ENCODE results near the gene CENPN. TPM values are rescaled to one million over a fixed set of nuclear protein-coding genes. Genes with fewer than 3 reads are reported as not detected.
A peak's percentile ranks its signal among the peaks of the same experiment; 100 is the strongest.

Gene CENPN
- total RNA-seq, 1 experiment from 2014 or later, result 105 TPM

DNA sequence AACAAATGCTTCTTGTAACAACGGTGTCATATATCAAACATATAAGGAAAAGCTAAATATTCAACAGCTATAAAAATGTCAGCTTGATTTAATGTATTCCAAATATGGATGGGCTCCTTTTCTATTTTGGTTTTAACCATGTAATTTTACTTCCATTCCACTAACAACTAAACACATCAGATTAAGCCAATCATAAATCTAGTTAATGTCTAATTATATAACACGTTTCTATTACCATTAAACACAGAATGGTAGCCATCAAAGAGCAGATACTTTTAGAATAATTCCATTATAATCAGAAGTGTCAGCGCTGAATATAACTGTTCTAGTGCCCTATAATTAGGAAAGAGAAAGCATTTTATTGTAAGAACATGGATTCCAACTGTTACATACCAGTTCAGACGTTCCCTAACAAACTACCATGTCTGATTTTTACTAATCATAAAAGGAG, 10.3 kb upstream of the CENPN start:
- TF ChIP-seq, protein P1, sequence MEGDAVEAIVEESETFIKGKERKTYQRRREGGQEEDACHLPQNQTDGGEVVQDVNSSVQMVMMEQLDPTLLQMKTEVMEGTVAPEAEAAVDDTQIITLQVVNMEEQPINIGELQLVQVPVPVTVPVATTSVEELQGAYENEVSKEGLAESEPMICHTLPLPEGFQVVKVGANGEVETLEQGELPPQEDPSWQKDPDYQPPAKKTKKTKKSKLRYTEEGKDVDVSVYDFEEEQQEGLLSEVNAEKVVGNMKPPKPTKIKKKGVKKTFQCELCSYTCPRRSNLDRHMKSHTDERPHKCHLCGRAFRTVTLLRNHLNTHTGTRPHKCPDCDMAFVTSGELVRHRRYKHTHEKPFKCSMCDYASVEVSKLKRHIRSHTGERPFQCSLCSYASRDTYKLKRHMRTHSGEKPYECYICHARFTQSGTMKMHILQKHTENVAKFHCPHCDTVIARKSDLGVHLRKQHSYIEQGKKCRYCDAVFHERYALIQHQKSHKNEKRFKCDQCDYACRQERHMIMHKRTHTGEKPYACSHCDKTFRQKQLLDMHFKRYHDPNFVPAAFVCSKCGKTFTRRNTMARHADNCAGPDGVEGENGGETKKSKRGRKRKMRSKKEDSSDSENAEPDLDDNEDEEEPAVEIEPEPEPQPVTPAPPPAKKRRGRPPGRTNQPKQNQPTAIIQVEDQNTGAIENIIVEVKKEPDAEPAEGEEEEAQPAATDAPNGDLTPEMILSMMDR (IDR thresholded peaks at IDR 0.05; ENCODE audit: insufficient read depth in 1 of 2, low read depth in 1 of 2, low read length in 1 of 2, severe bottlenecking in 1 of 2, unreplicated experiment in 1 of 2), result no peak
- no peak for DNase-seq
- BruUV-seq (replicated peaks), result TSS peak; percentile 15
- CTCF ChIA-PET, result interaction anchor here (1.0 to 1.8 kb wide), 3 partner anchors 10 to 47 kb away, joined by 3 to 9 read pairs (median 8); partner anchors contain the start of genes ATMIN, CENPN and CMC2
- peak overlapping the region; percentile 29; the same call in 1 of the 2 replicates for H3K4me3 ChIP-seq (ENCODE audit: low read depth, low read length)
- no peaks in the 10 kb centered on the region for H3K27me3 ChIP-seq (replicated peaks; ENCODE audit: control insufficient read depth, insufficient read depth, low read length)
- Mint-ChIP-seq H3K4me3 (ENCODE audit: unreplicated experiment) (peak overlapping the region; percentile 75), H3K27ac (ENCODE audit: unreplicated experiment) (peak overlapping the region; percentile 80), H3K36me3 (ENCODE audit: insufficient read depth, unreplicated experiment) (peaks cover 31% of the 10 kb centered on the region), H3K9me3 (ENCODE audit: unreplicated experiment) (no peaks in the 10 kb centered on the region), H3K27me3 (ENCODE audit: insufficient read depth, unreplicated experiment) (no peaks in the 10 kb centered on the region), H3K4me1 (ENCODE audit: low read depth, unreplicated experiment) (peaks cover 68% of the 10 kb centered on the region)
- POLR2A ChIA-PET, result interaction anchor here (2.0 kb wide), 1 partner anchor 10 kb away, joined by 10 read pairs; the partner anchor contains the start of genes CENPN and CMC2
- H3K36me3 ChIP-seq (ENCODE audit: control insufficient read depth, insufficient read depth, low read length), result no peaks in the 10 kb centered on the region
- peaks cover 63% of the 10 kb centered on the region for H3K4me1 ChIP-seq
- no peaks in the 10 kb centered on the region for H3K9me3 ChIP-seq
- intact Hi-C loops (cut with micrococcal nuclease; ENCODE audit: unreplicated experiment), result loop anchor here (1.0 kb wide), 1 partner anchor 11 kb away; the partner anchor contains the start of gene CENPN

DNA sequence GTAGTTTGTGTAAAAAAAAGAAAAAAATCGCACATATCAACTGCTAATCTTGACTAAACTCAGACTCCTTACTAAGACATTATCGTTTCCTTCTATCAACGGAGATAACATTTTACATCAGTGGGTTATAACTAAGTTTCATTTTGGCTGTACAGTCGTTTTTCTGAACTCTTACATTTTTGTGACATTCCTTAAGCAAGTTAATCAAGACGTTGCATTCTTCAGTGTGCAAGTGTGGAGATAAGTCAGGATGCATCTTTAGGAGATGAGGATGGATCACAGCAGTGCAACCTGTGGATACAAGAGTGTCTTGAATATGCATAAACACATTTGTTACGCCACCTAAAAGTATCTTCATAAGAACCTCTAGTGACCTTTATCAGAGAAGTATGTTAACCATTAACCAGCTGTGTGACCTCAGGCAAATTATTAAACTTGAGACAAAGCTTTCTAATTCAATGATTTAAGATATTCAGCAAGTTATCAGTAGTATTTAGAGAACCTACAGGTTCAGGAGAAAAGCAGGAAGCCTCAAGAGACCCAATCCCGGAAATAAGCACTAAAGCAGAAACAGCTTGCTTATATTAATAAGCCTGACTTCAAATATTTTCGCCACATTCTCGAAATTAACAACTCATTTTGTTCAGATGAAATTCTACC, 9.7 kb upstream of the CENPN start:
- peak overlapping the region; percentile 80 for H3K27ac Mint-ChIP-seq (ENCODE audit: unreplicated experiment)
- H3K27me3 ChIP-seq (replicated peaks; ENCODE audit: control insufficient read depth, insufficient read depth, low read length), result no peaks in the 10 kb centered on the region
- intact Hi-C loops (cut with micrococcal nuclease; ENCODE audit: unreplicated experiment), result loop anchor here (1.0 kb wide), 1 partner anchor 10 kb away; the partner anchor contains the start of gene CENPN
- no peaks in the 10 kb centered on the region for H3K9me3 Mint-ChIP-seq (ENCODE audit: unreplicated experiment)
- H3K9me3 ChIP-seq, result no peaks in the 10 kb centered on the region
- DNase-seq, result peak in 1 of 2 experiments; percentile 69
- TF ChIP-seq, protein P1 (IDR thresholded peaks at IDR 0.05; ENCODE audit: insufficient read depth in 1 of 2, low read depth in 1 of 2, low read length in 1 of 2, severe bottlenecking in 1 of 2, unreplicated experiment in 1 of 2), result no peak
- ChIA-PET POLR2A (interaction anchor here (0.6 to 2.0 kb wide), 2 partner anchors 10 to 603 kb away, joined by 4 to 10 read pairs; partner anchors contain the start of genes CENPN and CMC2), CTCF (interaction anchor here (0.6 to 1.8 kb wide), 5 partner anchors 10 to 84 kb away, joined by 3 to 9 read pairs (median 4); partner anchors contain the start of genes ATMIN, CENPN and CMC2)
- no peaks in the 10 kb centered on the region for H3K36me3 ChIP-seq (ENCODE audit: control insufficient read depth, insufficient read depth, low read length)
- peaks cover 58% of the 10 kb centered on the region for H3K4me1 ChIP-seq
- no peaks in the 10 kb centered on the region for H3K27me3 Mint-ChIP-seq (ENCODE audit: insufficient read depth, unreplicated experiment)
- H3K36me3 Mint-ChIP-seq (ENCODE audit: insufficient read depth, unreplicated experiment), result peaks cover 28% of the 10 kb centered on the region
- H3K4me3 ChIP-seq (ENCODE audit: low read depth, low read length), result peak overlapping the region; percentile 29
- H3K4me1 Mint-ChIP-seq (ENCODE audit: low read depth, unreplicated experiment), result peaks cover 67% of the 10 kb centered on the region
- no TSS peak for BruUV-seq (replicated peaks)
- H3K4me3 Mint-ChIP-seq (ENCODE audit: unreplicated experiment), result peak overlapping the region; percentile 75

DNA sequence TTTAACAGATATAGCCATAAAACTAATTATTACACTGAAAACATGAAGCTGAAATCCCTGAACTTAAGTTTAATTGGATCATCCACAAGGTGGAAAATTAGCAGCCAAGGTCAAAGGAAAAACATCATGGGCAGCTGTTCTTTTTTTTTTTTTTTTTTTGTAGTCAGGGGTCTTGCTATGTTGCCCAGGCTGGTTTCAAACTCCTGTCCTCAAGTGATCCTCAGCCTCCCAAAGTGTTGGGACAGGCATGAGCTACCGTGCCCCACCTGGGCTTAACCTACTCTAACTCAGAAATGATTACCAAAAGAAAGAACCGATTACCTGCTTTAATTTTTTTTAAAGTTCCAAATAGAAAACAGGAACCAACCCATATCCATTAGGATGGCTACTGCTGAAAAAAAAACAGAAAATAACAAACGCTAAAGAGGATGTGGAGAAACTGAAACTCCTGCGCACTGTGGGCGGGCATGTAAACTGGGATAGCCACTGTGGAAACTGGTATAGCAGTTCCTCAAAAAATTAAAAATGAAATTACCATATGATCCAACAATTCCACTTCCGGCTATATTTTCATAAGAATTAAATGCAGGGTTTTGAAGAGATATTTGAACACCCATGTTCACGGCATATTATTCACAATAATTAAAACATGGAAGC, 8.9 kb upstream of the CENPN start:
- H3K36me3 ChIP-seq (ENCODE audit: control insufficient read depth, insufficient read depth, low read length), result no peaks in the 10 kb centered on the region
- ChIA-PET CTCF (interaction anchor here (1.0 to 1.8 kb wide), 4 partner anchors 9 to 49 kb away, joined by 3 to 9 read pairs (median 6); partner anchors contain the start of genes ATMIN, CENPN and CMC2), POLR2A (interaction anchor here (0.6 to 2.0 kb wide), 2 partner anchors 9 to 602 kb away, joined by 4 to 10 read pairs; partner anchors contain the start of genes CENPN and CMC2)
- no peaks in the 10 kb centered on the region for H3K9me3 ChIP-seq
- DNase-seq, result no peak
- Mint-ChIP-seq H3K4me1 (ENCODE audit: low read depth, unreplicated experiment) (peaks cover 59% of the 10 kb centered on the region), H3K4me3 (ENCODE audit: unreplicated experiment) (peak overlapping the region; percentile 44), H3K9me3 (ENCODE audit: unreplicated experiment) (no peaks in the 10 kb centered on the region), H3K36me3 (ENCODE audit: insufficient read depth, unreplicated experiment) (peaks cover 26% of the 10 kb centered on the region), H3K27ac (ENCODE audit: unreplicated experiment) (peak overlapping the region; percentile 80), H3K27me3 (ENCODE audit: insufficient read depth, unreplicated experiment) (no peaks in the 10 kb centered on the region)
- TF ChIP-seq, protein P1 (IDR thresholded peaks at IDR 0.05; ENCODE audit: insufficient read depth in 1 of 2, low read depth in 1 of 2, low read length in 1 of 2, severe bottlenecking in 1 of 2, unreplicated experiment in 1 of 2), result no peak
- no TSS peak for BruUV-seq (replicated peaks)
- H3K4me1 ChIP-seq, result peaks cover 50% of the 10 kb centered on the region
- no peak overlapping the region for H3K4me3 ChIP-seq (ENCODE audit: low read depth, low read length)
- intact Hi-C loops (cut with micrococcal nuclease; ENCODE audit: unreplicated experiment), result loop anchor here (1.0 kb wide), 1 partner anchor 9 kb away; the partner anchor contains the start of gene CENPN
- H3K27me3 ChIP-seq (replicated peaks; ENCODE audit: control insufficient read depth, insufficient read depth, low read length), result no peaks in the 10 kb centered on the region

All from Caco-2 (cell line).